WI38 (cell line): Measurements from ENCODE around the gene LYPD4.

ENCODE experiments used
- H3K4me3 ChIP-seq: 2 replicates; pipeline ENCODE4 v1.5.1; 2011; ENCODE audit warnings: low read depth, mild to moderate bottlenecking, control low read depth, low read length
- TF ChIP-seq, protein P1 (sequence below): IDR thresholded peaks from 2 replicates; pipeline ENCODE4 v1.5.1; 2012; ENCODE audit warnings: low read depth, mild to moderate bottlenecking, control low read depth, low read length

The LYPD4 gene

DNA sequence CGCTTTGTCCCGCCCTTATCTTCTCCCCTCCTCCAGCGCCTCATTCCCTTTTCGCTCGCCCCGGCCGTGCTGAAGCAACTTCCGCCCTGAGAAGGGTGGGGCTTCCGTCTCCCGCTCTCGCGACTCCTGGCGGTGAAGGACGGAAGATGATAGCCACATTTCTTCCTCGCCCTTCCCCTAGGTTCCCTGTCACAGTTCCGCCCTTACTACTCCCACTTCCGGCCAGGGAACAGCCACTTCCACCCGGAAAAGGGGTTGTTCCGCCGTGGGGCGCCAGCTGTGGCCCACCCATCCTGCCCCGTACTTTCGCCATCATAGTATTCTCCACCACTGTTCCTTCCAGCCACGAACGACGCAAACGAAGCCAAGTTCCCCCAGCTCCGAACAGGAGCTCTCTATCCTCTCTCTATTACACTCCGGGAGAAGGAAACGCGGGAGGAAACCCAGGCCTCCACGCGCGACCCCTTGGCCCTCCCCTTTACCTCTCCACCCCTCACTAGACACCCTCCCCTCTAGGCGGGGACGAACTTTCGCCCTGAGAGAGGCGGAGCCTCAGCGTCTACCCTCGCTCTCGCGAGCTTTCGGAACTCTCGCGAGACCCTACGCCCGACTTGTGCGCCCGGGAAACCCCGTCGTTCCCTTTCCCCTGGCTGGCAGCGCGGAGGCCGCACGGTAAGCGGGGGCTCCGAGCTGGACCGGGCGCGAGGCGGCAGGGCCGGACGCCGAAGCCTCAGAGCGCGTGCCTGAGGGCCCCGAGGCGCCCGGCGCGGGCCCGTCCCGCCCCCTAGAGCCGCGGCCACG is 15.3 kb upstream of the LYPD4 start, which contains the start of gene RPS19:
Gene RPS19 (plus strand): TSS at position 638 of the 801 bp plus-strand sequence. CDS start 520 bp downstream, outside the sequence.
- H3K4me3 ChIP-seq = peak within 1 kb of the TSS; percentile 99
- TF ChIP-seq, protein P1, sequence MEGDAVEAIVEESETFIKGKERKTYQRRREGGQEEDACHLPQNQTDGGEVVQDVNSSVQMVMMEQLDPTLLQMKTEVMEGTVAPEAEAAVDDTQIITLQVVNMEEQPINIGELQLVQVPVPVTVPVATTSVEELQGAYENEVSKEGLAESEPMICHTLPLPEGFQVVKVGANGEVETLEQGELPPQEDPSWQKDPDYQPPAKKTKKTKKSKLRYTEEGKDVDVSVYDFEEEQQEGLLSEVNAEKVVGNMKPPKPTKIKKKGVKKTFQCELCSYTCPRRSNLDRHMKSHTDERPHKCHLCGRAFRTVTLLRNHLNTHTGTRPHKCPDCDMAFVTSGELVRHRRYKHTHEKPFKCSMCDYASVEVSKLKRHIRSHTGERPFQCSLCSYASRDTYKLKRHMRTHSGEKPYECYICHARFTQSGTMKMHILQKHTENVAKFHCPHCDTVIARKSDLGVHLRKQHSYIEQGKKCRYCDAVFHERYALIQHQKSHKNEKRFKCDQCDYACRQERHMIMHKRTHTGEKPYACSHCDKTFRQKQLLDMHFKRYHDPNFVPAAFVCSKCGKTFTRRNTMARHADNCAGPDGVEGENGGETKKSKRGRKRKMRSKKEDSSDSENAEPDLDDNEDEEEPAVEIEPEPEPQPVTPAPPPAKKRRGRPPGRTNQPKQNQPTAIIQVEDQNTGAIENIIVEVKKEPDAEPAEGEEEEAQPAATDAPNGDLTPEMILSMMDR = peak; percentile 41; the same call in 1 of the 2 replicates

DNA sequence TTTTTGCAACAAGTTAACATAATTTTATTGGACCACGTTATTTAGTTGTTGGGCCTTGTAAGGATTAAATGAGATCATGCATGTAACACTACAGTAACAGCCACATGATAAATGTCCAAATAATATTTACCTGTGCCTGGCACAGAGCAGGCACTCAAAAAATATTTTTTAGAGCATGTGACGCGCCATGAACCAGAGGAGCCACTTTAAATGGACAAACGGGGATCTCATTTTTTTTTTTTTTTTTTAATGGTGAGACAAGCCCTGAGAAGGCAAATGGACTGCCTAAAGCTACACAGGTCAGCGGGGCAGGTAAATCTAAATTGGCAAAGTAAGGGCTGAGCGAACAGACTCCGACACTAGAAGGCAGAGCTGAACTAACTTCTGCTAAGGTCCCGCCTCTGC is 14.7 kb upstream of the LYPD4 start:
- TF ChIP-seq, protein P1 = no peak
- peak overlapping the region; percentile 99 for H3K4me3 ChIP-seq

DNA sequence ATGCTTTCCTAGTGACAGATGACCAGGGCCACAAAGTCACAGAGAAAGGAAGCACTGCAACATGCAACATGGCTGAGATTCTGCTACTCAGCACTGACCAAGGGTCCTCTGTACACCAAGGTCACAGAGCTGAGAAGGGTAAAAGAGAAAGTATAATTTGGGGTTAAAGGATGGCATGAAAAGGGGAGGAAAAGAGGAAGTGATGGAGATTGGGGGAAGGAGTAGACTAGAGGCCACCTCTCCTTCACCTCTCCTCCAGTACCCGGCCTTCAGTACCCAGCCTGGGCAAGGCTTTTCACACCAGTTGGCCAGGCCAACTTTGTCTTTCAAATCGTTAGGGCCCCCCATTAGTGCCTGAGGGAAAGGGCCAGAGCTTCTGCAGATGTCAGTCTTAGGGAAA is 9.3 kb upstream of the LYPD4 start:
- no peak overlapping the region for H3K4me3 ChIP-seq
- TF ChIP-seq, protein P1 = no peak

- H3K4me3 ChIP-seq = no peak overlapping the region
- TF ChIP-seq, protein P1 = no peak
Measured at GRCh38 chr19:41853344-41853743, 8.9 kb upstream of the LYPD4 start.

DNA sequence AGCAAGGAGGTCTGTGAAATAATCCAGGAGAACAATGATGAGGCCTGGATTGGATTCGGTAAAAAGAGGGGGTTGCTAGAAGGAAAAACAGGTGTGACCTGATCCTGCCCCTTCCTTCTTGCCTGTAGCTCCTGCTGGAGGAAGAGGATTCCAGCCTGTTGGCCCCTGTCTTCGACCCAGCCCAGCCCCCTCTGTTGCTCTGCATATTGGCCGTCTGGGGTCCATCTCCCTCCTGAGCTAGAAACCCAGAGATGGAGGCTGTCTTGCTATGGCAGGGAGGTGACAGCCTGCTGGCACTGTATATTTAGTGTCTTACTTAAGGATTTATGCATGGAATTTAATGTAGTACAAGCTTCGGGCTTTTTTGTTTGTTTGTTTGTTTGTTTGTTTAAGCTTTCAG is 7.0 kb upstream of the LYPD4 start:
- H3K4me3 ChIP-seq = no peak overlapping the region
- TF ChIP-seq, protein P1 = no peak

GRCh38 chr19:41850381-41850780 is 5.9 kb upstream of the LYPD4 start:
- no peak overlapping the region for H3K4me3 ChIP-seq
- TF ChIP-seq, protein P1 = no peak

DNA sequence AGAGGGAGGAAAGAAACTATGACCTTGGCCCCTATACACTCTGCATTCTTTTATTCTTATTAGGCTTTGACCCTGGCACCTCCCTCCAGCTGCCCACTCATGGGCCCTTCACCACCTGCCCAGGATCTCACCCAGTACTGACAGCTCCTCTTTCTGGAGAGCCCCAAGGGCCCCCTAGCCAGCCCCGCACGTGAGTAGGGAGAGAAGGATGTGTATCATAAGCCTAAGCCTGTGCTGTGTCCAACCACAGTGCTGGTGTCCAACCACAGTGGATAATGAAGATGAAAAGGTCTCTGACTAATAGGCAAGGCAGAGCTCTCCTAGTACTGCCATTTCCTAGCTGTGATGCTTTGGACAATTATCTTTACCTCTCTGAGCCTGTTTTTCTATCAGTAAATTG is 4.6 kb upstream of the LYPD4 start:
- TF ChIP-seq, protein P1 = no peak

More for the DNA sequence above, 4.6 kb upstream of the LYPD4 start:
- H3K4me3 ChIP-seq = no peak overlapping the region
